Stimulated activated CD4-positive, alpha-beta T cell treated with anti-CD3 and anti-CD28 coated beads, TNF-alpha, amount 100 ng/mL, for 4 hours (primary cell): Measurements from ENCODE around the gene SNRNP48.

Experiments used
- DNase-seq, 3 experiments: peaks; one replicate each; pipeline ENCODE4 v3.0.0-alpha.2; 2020; ENCODE audit warnings: low read depth in 3 of 3

The SNRNP48 gene

GRCh38 chr6:7642791-7643190, 52.8 kb downstream of the SNRNP48 start:
- DNase-seq = no peak

GRCh38 chr6:7644417-7644816, 54.4 kb downstream of the SNRNP48 start:
- no peak for DNase-seq

- DNase-seq = no peak
Observed at GRCh38 chr6:7646394-7646793, 56.4 kb downstream of the SNRNP48 start.

- DNase-seq = no peak
Observed at GRCh38 chr6:7647504-7647903, 57.5 kb downstream of the SNRNP48 start.

GRCh38 chr6:7649037-7649810, 59.2 kb downstream of the SNRNP48 start:
- DNase-seq = no peak

GRCh38 chr6:7650878-7651277, 60.9 kb downstream of the SNRNP48 start:
- no peak for DNase-seq

GRCh38 chr6:7652957-7653356, 63.0 kb downstream of the SNRNP48 start:
- no peak for DNase-seq

GRCh38 chr6:7656355-7656754, 66.4 kb downstream of the SNRNP48 start:
- no peak for DNase-seq

GRCh38 chr6:7658543-7658942, 68.5 kb downstream of the SNRNP48 start:
- no peak for DNase-seq

- DNase-seq = no peak
Observed at GRCh38 chr6:7661364-7661763, 71.4 kb downstream of the SNRNP48 start.
